PC-3 (cell line): Measurements from ENCODE around the gene STAT5A. TPM values are rescaled to one million over a fixed set of nuclear protein-coding genes. Genes with fewer than 3 reads are reported as not detected.
A peak's percentile ranks its signal among the peaks of the same experiment; 100 is the strongest.
"Not testable (repeated sequence)": the region's sequence is repeated elsewhere in the genome, so short reads cannot be mapped to it uniquely, and the experiment has no call there.

Experiments
- ATAC-seq: fragments of 200-7000 bp; cut with Tn5 transposase; 2 replicates; pipeline ENCODE4 v1.9.1; 2020; ENCODE audit warnings: mild to moderate bottlenecking, moderate library complexity
- Bru-seq: library from RNA; stranded (reverse); fragments of 400-500 nt; gene quantifications from one replicate; lab custom pipeline; 2021; lab: Mats Ljungman, UMichigan
- BruChase-seq, 2 experiments: library from RNA; stranded (reverse); fragments of 400-500 nt; gene quantifications; one replicate each; lab custom pipeline; 2021; lab: Mats Ljungman, UMichigan
- BruUV-seq: library from RNA; stranded (reverse); fragments of 400-500 nt; replicated peaks from 2 replicates; lab custom pipeline; 2021; lab: Mats Ljungman, UMichigan
- CTCF ChIA-PET: fragments of 300-600 bp; sonication (Branson Sonifier 250); formaldehyde crosslinking; loops from one replicate; lab custom pipeline; 2022; ENCODE audit warnings: antibody characterized with exemption; lab: Charles Lee
- POLR2A ChIA-PET: fragments of 300-600 bp; sonication (Branson Sonifier 250); formaldehyde crosslinking; loops from one replicate; lab custom pipeline; 2022; ENCODE audit warnings: antibody characterized with exemption; ENCODE audit not compliant: unreplicated experiment; lab: Charles Lee
- DNase-seq: peaks from one replicate; pipeline ENCODE4 v3.0.0-alpha.2; 2015
- H2AFZ ChIP-seq: fragments of 300-600 bp; sonication (generic); 2 replicates; pipeline ENCODE4 v1.6.0; 2016; ENCODE audit warnings: antibody characterized with exemption, low read length
- H3F3A ChIP-seq: fragments of 300-600 bp; sonication (generic); one replicate; pipeline ENCODE4 v1.6.0; 2017; ENCODE audit warnings: antibody characterized with exemption, low read length, control low read depth, mild to moderate bottlenecking; ENCODE audit not compliant: unreplicated experiment
- H3K27ac ChIP-seq: fragments of 300-600 bp; sonication (generic); 2 replicates; pipeline ENCODE4 v1.5.1; 2016; ENCODE audit warnings: mild to moderate bottlenecking, low read length
- H3K27me3 ChIP-seq: fragments of 300-600 bp; sonication (generic); 2 replicates; pipeline ENCODE4 v1.6.1; 2016; ENCODE audit warnings: low read length, mixed read lengths
- H3K36me3 ChIP-seq: fragments of 300-600 bp; sonication (generic); 2 replicates; pipeline ENCODE4 v1.6.1; 2016; ENCODE audit warnings: low read depth, mixed run types, low read length, mixed read lengths
- H3K4me1 ChIP-seq: fragments of 300-600 bp; sonication (generic); 2 replicates; pipeline ENCODE4 v1.5.1; 2016; ENCODE audit warnings: low read length; ENCODE audit not compliant: insufficient read depth
- H3K4me2 ChIP-seq: fragments of 300-600 bp; sonication (generic); 2 replicates; pipeline ENCODE4 v1.6.0; 2016; ENCODE audit warnings: low read length
- H3K4me3 ChIP-seq: fragments of 300-600 bp; sonication (generic); 2 replicates; pipeline ENCODE4 v1.5.1; 2016; ENCODE audit warnings: mild to moderate bottlenecking, low read length, mixed read lengths
- H3K79me2 ChIP-seq: fragments of 300-600 bp; sonication (generic); 2 replicates; pipeline ENCODE4 v1.6.1; 2017; ENCODE audit warnings: low read length, mixed read lengths
- H3K9ac ChIP-seq: fragments of 300-600 bp; sonication (generic); 2 replicates; pipeline ENCODE4 v1.6.0; 2016; ENCODE audit warnings: mild to moderate bottlenecking, low read length
- H3K9me2 ChIP-seq: fragments of 300-600 bp; sonication (generic); replicated peaks from 2 replicates; pipeline ENCODE4 v1.6.1; 2016; ENCODE audit warnings: mixed run types, low read length, mixed read lengths
- H3K9me3 ChIP-seq: fragments of 300-600 bp; sonication (generic); 2 replicates; pipeline ENCODE4 v1.6.1; 2016; ENCODE audit warnings: low read length, mixed read lengths
- H4K20me1 ChIP-seq: fragments of 300-600 bp; sonication (generic); 2 replicates; pipeline ENCODE4 v1.6.1; 2016; ENCODE audit warnings: low read length, mixed read lengths
- CTCF ChIP-seq: fragments of 300-600 bp; sonication (generic); conservative IDR thresholded peaks from 2 replicates; pipeline ENCODE4 v1.5.1; 2017; ENCODE audit warnings: antibody characterized with exemption, low read depth, mild to moderate bottlenecking, low read length
- EZH2 ChIP-seq: fragments of 300-600 bp; sonication (generic); IDR thresholded peaks from one replicate; pipeline ENCODE4 v1.6.1; 2017; ENCODE audit warnings: antibody characterized with exemption, mild to moderate bottlenecking, low read length; ENCODE audit not compliant: unreplicated experiment
- EZH2phosphoT487 ChIP-seq: fragments of 300-600 bp; sonication (generic); IDR thresholded peaks from 2 replicates; pipeline ENCODE4 v1.6.1; 2018; ENCODE audit warnings: mild to moderate bottlenecking, antibody characterized with exemption, low read length, borderline replicate concordance
- intact Hi-C: fragments of 100-400 bp; cut with micrococcal nuclease; formaldehyde crosslinking; loops from 2 replicates; pipeline ENCODE4 v1.9.0; 2023
- long read RNA-seq: library from polyadenylated mRNA; unstranded; transcript quantifications from one replicate; pipeline ENCODE4 v2.0.0, GENCODE V29; 2021; ENCODE audit not compliant: unreplicated experiment
- total RNA-seq: library from RNA; depleted of rRNA; stranded (reverse); fragments of >200 nt; gene quantifications from 2 replicates; pipeline ENCODE4 v1.2.3, GENCODE V29; 2014; rRNA removed

The STAT5A gene
- total RNA-seq, result not detected in 2 replicates
- Bru-seq, nascent RNA, result percentile 10 among the genes with signal in this experiment
- percentile 14 among the genes with signal in this experiment for BruChase-seq, experiment 1, labeled RNA remaining after a 6-hour chase
- BruChase-seq, experiment 2, labeled RNA remaining after a 2-hour chase, result percentile 13 among the genes with signal in this experiment
- long read RNA-seq, result 0 reads

GRCh38 chr17:42287977-42288802, at the start of gene STAT5A:
STAT5A (plus strand) TSS chr17:42288498; CDS start chr17:42289412, 914 bp downstream.
- ATAC-seq, result no peak
- no peak for TF ChIP-seq EZH2
- no peak for TF ChIP-seq CTCF
- no peak for TF ChIP-seq EZH2phosphoT487
- H3K79me2 ChIP-seq, result no peaks in the 10 kb centered on the region
- no peaks in the 10 kb centered on the region for H3K9me3 ChIP-seq
- no peaks in the 10 kb centered on the region for H3K4me1 ChIP-seq
- DNase-seq, result no peak
- H4K20me1 ChIP-seq, result no peaks in the 10 kb centered on the region
- BruUV-seq, result no TSS peak
- no peaks in the 10 kb centered on the region for H3K27me3 ChIP-seq
- H3K9me2 ChIP-seq, result no peaks in the 10 kb centered on the region
- ChIA-PET CTCF (no interaction called here), POLR2A (no interaction called here)
- H3K9ac ChIP-seq, result no peak within 1 kb of the TSS
- no peaks in the 10 kb centered on the region for H3F3A ChIP-seq
- no peak within 1 kb of the TSS for H3K4me3 ChIP-seq
- H3K27ac ChIP-seq, result no peak within 1 kb of the TSS
- intact Hi-C loops, result no loop called here
- H3K36me3 ChIP-seq, result no peaks in the 10 kb centered on the region
- H2AFZ ChIP-seq, result no peak within 1 kb of the TSS
- H3K4me2 ChIP-seq, result no peak within 1 kb of the TSS

GRCh38 chr17:42239576-42239975, 48.7 kb upstream of the STAT5A start:
- intact Hi-C loops, DNase-seq, H3K79me2 ChIP-seq, H2AFZ ChIP-seq, H3K9me2 ChIP-seq, H3F3A ChIP-seq, H3K4me2 ChIP-seq, H3K36me3 ChIP-seq, H3K9ac ChIP-seq, H3K4me3 ChIP-seq, H3K4me1 ChIP-seq, BruUV-seq, ATAC-seq, POLR2A ChIA-PET, H3K27ac ChIP-seq, H3K27me3 ChIP-seq, H4K20me1 ChIP-seq, CTCF ChIA-PET, H3K9me3 ChIP-seq: not testable (repeated sequence)

GRCh38 chr17:42240201-42240600, 48.1 kb upstream of the STAT5A start:
- no peak overlapping the region for H3K27ac ChIP-seq
- intact Hi-C loops, result no loop called here
- H3K9me2 ChIP-seq, result no peaks in the 10 kb centered on the region
- H2AFZ ChIP-seq, result no peak overlapping the region
- no peak overlapping the region for H3K4me2 ChIP-seq
- H4K20me1 ChIP-seq, result no peaks in the 10 kb centered on the region
- ATAC-seq (no peak), DNase-seq (no peak)
- no peaks in the 10 kb centered on the region for H3K36me3 ChIP-seq
- H3K4me3 ChIP-seq, result no peak overlapping the region
- TF ChIP-seq EZH2, result no peak
- no peak for TF ChIP-seq EZH2phosphoT487
- no peak for TF ChIP-seq CTCF
- H3K79me2 ChIP-seq, result no peaks in the 10 kb centered on the region
- H3F3A ChIP-seq, result no peaks in the 10 kb centered on the region
- H3K27me3 ChIP-seq, result no peaks in the 10 kb centered on the region
- CTCF ChIA-PET, result no interaction called here
- BruUV-seq, result no TSS peak
- H3K4me1 ChIP-seq, result no peaks in the 10 kb centered on the region
- POLR2A ChIA-PET, result no interaction called here
- no peaks in the 10 kb centered on the region for H3K9me3 ChIP-seq
- no peak overlapping the region for H3K9ac ChIP-seq

- H3K9me3 ChIP-seq, CTCF ChIA-PET, ATAC-seq, H3K36me3 ChIP-seq, H3K4me1 ChIP-seq, intact Hi-C loops, DNase-seq, H3K27me3 ChIP-seq, H2AFZ ChIP-seq, BruUV-seq, POLR2A ChIA-PET, H3K4me2 ChIP-seq, H3K27ac ChIP-seq, H4K20me1 ChIP-seq, H3K79me2 ChIP-seq, H3K9me2 ChIP-seq, H3K4me3 ChIP-seq, H3F3A ChIP-seq, H3K9ac ChIP-seq: not testable (repeated sequence)
These were observed 47.4 kb upstream of the STAT5A start for GRCh38 chr17:42240863-42241262.
